ENCODE measurements around the gene TP53INP2.
"Not testable (repeated sequence)": the region's sequence is repeated elsewhere in the genome, so short reads cannot be mapped to it uniquely, and the experiment has no call there.

The TP53INP2 gene, protein sequence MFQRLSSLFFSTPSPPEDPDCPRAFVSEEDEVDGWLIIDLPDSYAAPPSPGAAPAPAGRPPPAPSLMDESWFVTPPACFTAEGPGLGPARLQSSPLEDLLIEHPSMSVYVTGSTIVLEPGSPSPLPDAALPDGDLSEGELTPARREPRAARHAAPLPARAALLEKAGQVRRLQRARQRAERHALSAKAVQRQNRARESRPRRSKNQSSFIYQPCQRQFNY

DNA sequence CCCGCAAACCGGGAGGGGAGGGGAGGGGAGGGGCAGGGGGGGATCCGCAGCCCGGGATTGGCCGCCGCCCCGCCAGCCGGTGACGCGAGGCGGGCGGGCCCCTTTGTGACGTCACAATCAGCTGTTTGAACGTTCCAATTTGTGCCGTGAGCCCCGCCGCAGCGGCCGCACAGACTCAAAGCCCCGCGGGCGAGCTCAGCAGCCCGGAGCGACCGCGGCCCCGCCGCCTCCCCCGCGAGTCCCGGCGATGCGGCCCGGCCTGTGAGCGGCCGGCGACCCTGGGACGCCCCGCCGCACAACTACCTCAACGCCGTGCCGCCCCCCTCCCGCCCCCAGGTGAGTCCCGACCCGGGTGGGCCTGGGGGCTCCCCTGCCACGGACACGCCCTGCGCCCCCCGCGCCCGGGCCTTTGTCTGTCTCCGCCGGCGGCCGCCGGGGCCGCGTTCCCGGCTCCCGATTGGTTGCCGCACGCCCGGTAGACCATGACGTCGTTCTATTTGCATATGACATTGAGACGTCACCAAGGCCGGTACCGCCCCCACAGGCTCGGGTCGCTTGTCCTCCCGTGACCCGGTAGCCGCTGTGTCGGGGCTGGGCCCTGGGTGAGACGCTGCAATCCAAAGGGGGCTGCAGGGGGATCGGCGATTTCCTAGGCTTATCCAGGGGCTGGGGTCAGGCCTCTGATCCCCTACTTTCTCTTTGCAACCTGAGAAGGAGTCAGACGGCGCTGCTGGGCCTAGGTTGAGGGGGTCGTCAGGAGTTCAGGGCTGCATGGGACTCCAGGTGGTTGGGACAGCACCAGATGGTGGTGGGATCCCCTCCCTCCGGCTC lies at the start of gene TP53INP2:
TSS of gene TP53INP2 (plus strand) at position 168 of the 831 bp plus-strand sequence. CDS start 4,396 bp downstream, outside the sequence.
- DNase-seq (ENCODE audit: low spot score): peak; percentile 85

- not testable (repeated sequence) for DNase-seq (ENCODE audit: low spot score)
Observed at GRCh38 chr20:34658654-34659053, 45.5 kb upstream of the TP53INP2 start.

DNA sequence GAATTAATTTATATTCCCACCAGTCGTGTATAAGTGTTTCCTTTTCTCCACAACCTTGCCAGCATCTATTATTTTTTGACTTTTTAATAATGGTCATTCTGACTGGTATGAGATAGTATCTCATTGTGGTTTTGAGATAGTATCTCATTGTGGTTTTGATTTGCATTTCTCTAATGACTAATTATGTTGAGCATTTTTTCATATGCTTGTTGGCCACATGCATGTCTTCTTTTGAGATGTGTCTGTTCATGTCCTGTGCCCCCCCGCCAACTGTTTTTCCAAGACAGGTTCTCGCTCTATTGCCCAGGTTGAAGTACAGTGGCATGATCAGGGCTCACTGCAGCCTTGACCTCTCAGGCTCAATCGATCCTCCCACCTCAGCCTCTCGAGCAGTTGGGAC lies 42.3 kb upstream of the TP53INP2 start:
- DNase-seq (ENCODE audit: low spot score): not testable (repeated sequence)

DNA sequence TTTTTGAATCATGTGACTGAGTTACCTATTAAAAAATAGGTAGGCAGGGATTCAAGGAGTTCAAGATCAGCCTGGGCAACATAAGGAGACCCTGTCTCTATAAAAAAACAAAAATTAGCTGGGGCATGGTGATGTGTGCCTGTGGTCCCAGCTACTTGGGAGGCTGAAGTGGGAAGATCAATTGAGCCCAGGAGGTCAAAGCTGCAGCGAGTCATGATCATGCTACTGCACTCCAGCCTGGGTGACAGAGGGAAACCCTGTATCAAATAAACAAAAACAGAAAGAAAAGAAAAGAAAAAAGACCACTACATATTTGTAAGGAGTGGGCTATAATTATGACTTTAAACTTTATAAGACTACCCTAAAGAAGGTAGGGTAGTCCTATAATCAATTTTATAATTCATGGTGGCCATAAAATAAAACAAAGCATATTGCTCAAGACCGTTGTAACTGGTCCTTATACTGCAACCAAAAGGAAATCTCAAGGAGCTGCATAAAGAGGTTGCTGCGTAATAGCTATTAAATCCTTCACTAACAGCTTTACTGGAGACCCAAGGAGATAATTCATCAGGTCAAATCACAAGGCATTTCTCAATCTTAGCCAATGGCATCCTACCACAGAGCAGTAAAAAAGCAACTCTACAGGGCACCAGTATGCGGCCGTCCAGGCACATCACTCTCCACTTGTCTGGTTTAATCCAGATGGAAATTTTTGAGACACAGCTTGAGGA lies 40.8 kb upstream of the TP53INP2 start:
- no peak for DNase-seq (ENCODE audit: low spot score)

- not testable (repeated sequence) for DNase-seq (ENCODE audit: low spot score)
Observed at GRCh38 chr20:34664751-34665150, 39.4 kb upstream of the TP53INP2 start.

- DNase-seq (ENCODE audit: low spot score): no peak
Observed at GRCh38 chr20:34669094-34669493, 35.0 kb upstream of the TP53INP2 start.

DNA sequence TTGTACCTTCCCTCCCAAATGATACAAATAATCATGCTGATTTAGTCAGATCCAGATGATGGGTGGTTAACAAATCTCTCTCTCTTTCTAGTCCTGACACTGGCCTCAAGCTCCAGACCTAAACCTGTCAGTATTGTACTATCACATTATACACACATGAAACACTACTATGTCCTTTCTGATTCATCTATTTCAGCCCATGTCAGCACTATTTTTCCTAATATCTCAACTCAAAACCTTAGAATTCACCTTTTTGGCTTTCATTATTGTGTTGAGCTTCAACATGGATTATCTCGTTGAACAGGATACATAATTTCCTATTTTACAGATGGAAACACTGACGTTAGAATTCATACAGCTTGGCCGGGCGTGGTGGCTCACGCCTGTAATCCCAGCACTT lies 30.7 kb upstream of the TP53INP2 start:
- DNase-seq (ENCODE audit: low spot score): no peak

- DNase-seq (ENCODE audit: low spot score): no peak
Observed at GRCh38 chr20:34675561-34675960, 28.6 kb upstream of the TP53INP2 start.

DNA sequence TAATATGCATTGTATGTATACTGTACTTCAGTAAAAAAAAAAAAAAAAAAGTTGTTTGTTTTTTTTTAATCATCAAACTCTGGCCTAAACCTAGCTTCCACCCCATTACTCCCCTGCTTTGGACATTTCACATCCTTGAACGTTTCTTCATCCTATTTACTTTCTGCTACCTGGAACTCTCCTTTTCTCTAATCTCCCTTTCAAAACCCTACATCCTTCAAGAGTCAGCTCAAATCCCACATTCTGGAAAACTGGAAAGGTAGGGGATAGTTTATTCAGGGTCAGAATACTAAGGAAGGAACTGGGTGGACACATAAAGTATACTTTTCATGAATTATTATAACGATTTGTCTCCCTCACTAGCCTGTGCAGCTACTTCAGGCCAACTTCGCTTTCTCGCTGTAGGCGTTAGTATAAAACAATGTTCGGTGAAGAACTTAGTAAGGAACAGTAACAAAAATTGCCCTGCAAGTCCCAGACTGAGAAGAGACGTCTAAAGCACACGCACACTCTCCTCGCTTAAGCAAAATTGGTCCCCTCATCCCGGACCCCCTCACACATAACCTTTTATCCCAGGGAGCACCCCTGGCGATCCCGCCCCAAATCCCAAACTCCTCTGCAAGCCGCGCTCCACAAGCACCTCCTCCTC lies 28.0 kb upstream of the TP53INP2 start:
- DNase-seq (ENCODE audit: low spot score): no peak

- peak; percentile 96 for DNase-seq (ENCODE audit: low spot score)
Observed at GRCh38 chr20:34676642-34677373, 27.3 kb upstream of the TP53INP2 start, which contains the start of gene PIGU. Gene PIGU, minus strand, starts transcription at chr20:34677092. Its CDS starts 7 bp downstream, at chr20:34677085.

- DNase-seq (ENCODE audit: low spot score): no peak
Observed at GRCh38 chr20:34680586-34681175, 23.5 kb upstream of the TP53INP2 start.

- no peak for DNase-seq (ENCODE audit: low spot score)
Observed at GRCh38 chr20:34683667-34684066, 20.5 kb upstream of the TP53INP2 start.

- DNase-seq (ENCODE audit: low spot score): no peak
Observed at GRCh38 chr20:34689486-34689885, 14.7 kb upstream of the TP53INP2 start.

- DNase-seq (ENCODE audit: low spot score): no peak
Observed at GRCh38 chr20:34691838-34692237, 12.3 kb upstream of the TP53INP2 start.

DNA sequence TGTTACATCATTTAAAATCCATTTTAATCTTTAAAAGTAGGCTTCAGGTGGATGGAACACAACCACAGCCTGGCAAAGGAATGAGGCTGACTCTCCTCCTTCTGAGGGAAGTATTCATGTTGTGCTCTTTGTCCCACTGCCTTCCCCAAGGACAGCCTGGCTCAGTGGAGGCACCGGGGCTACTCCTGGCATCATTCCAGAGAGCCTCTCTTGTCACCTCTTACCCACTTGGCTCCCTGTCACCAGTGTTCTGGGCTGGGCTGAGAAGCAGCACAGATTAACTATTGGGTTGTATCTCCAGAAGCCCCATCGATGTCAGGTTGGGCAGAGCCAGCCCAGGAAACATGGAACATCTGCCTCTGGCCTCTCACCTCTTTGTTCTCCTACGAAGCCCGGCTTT lies 10.7 kb upstream of the TP53INP2 start:
- no peak for DNase-seq (ENCODE audit: low spot score)

GRCh38 chr20:34701405-34702085 lies 2.6 kb upstream of the TP53INP2 start:
- DNase-seq (ENCODE audit: low spot score): no peak

GRCh38 chr20:34703061-34703423 lies 1.1 kb upstream of the TP53INP2 start:
- no peak for DNase-seq (ENCODE audit: low spot score)

DNA sequence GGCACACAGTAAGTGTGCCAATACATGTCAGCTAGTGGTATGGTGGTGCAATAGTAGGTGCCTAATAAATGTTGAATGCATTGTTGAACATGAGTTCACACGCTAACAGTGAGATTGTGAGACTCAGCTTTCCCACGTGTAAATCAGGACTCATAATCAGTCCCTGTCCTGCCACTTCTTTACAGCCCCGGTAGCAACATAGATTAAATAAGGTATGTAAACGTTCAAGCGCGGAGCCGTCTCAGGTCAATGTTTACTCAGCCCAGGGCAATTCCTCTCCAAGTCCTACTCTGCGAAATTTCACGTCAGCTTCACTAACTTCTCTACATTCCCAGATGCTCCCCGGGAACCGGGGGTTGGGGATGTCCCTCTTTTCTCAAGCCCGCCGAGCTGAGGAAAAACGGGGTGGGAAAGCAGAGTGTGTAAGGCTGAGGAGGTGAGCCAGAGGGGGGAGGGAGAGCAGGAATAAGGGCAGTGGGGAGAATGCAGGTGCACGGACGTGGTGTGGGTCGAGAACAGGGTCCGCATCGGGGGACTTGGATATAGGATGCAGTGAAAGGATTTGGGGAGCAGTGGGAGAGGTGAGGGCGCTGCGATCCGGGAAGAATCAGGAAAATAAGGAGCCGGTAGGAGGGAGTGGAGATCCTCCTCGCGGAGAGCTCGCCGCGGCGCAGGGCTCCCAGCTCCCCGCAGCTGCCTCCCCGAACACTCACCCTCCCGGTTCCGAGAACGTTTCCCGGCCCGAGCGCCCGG lies 544 bp upstream of the TP53INP2 start:
- no peak for DNase-seq (ENCODE audit: low spot score)

- DNase-seq (ENCODE audit: low spot score): no peak
Observed at GRCh38 chr20:34705008-34705396, 858 bp downstream of the TP53INP2 start.

Data from COLO829 (cell line).